HCT116 (cell line): Measurements from ENCODE around the gene PIP4P1. TPM values are rescaled to one million over a fixed set of nuclear protein-coding genes. Genes with fewer than 3 reads are reported as not detected.

Experiments used
- ATAC-seq: fragments of 200-7000 bp; cut with Tn5 transposase; 2 replicates; pipeline ENCODE4 v1.9.1; 2020; ENCODE audit warnings: mild to moderate bottlenecking, moderate library complexity
- BruUV-seq: library from RNA; stranded (reverse); fragments of 400-500 nt; replicated peaks from 2 replicates; lab custom pipeline; 2021; lab: Mats Ljungman, UMichigan
- CTCF ChIA-PET: fragments of 300-600 bp; sonication (Branson Sonifier 250); formaldehyde crosslinking; loops from one replicate; lab custom pipeline; 2021; ENCODE audit warnings: antibody characterized with exemption; lab: Charles Lee
- POLR2A ChIA-PET: fragments of 300-600, 350-600 bp; sonication (Branson Sonifier 250); formaldehyde crosslinking; loops from one replicate; lab custom pipeline; 2021; ENCODE audit warnings: antibody characterized with exemption; lab: Charles Lee
- RAD21 ChIA-PET, 2 experiments: fragments of 300-600 bp; sonication (Branson Sonifier 250); formaldehyde crosslinking; loops; one replicate each; lab custom pipeline; 2023; ENCODE audit warnings: low total read pairs in 2 of 2; ENCODE audit not compliant: uncharacterized antibody in 2 of 2, unreplicated experiment in 2 of 2, low non-redundant PET in 1 of 2; lab: Charles Lee
- DNase-seq: peaks from one replicate; pipeline ENCODE4 v3.0.0-alpha.2; 2010; ENCODE audit warnings: low read depth, low spot score
- H2AFZ ChIP-seq: fragments of 200-600 bp; shearing (Covaris generic), sonication (generic); 2 replicates; pipeline ENCODE4 v1.6.1; 2017; ENCODE audit warnings: low read depth, mixed run types, mixed read lengths, antibody characterized with exemption, low read length; ENCODE audit not compliant: poor library complexity, severe bottlenecking
- H3K27ac ChIP-seq: 2 replicates; pipeline ENCODE4 v1.5.1; 2012; ENCODE audit warnings: low read depth, low read length
- H3K27me3 ChIP-seq: fragments of 200-600 bp; sonication (generic); 2 replicates; pipeline ENCODE4 v1.6.1; 2016; ENCODE audit warnings: mixed run types, low read length, mixed read lengths; ENCODE audit not compliant: insufficient read depth
- H3K36me3 ChIP-seq, 2 experiments: fragments of 200-500 bp in 1 of 2; fragments of 200-600 bp in 1 of 2; sonication (Bioruptor generic) in 1 of 2; sonication (generic) in 1 of 2; 2 replicates each; pipeline versions ENCODE4 v1.5.1 to v1.6.1; 2014 to 2016; ENCODE audit warnings: low read length in 2 of 2, inconsistent platforms in 1 of 2, mixed read lengths in 1 of 2, mixed run types in 1 of 2; ENCODE audit not compliant: insufficient read depth in 2 of 2, control insufficient read depth in 1 of 2
- H3K4me1 ChIP-seq, 2 experiments: fragments of 200-600 bp in 1 of 2; sonication (generic) in 1 of 2; 2 replicates each; pipeline versions ENCODE4 v1.5.1 to v1.6.1; 2012 to 2017; ENCODE audit warnings: low read length in 2 of 2, inconsistent platforms in 1 of 2, mild to moderate bottlenecking in 1 of 2, mixed read lengths in 1 of 2, mixed run types in 1 of 2, moderate library complexity in 1 of 2; ENCODE audit not compliant: insufficient read depth in 2 of 2, control insufficient read depth in 1 of 2
- H3K4me2 ChIP-seq: fragments of 200-600 bp; sonication (generic); 2 replicates; pipeline ENCODE4 v1.6.1; 2017; ENCODE audit warnings: mixed run types, low read length, mixed read lengths
- H3K4me3 ChIP-seq, 2 experiments: fragments of 200-600 bp in 1 of 2; sonication (generic) in 1 of 2; replicated peaks in 1 of 2; 2 replicates each; pipeline ENCODE4 v1.5.1; 2011 to 2016; ENCODE audit warnings: low read length in 2 of 2, control low read depth in 1 of 2, low read depth in 1 of 2, mild to moderate bottlenecking in 1 of 2, mixed read lengths in 1 of 2, mixed run types in 1 of 2
- H3K79me2 ChIP-seq: fragments of 200-600 bp; sonication (generic); 2 replicates; pipeline ENCODE4 v1.6.1; 2017; ENCODE audit warnings: mild to moderate bottlenecking, mixed run types, low read length, moderate library complexity, mixed read lengths; ENCODE audit not compliant: insufficient read depth
- H3K9ac ChIP-seq: fragments of 200-600 bp; sonication (generic); 2 replicates; pipeline ENCODE4 v1.6.1; 2016; ENCODE audit warnings: low read length, mixed read lengths
- H3K9me2 ChIP-seq: fragments of 200-600 bp; sonication (generic), shearing (Covaris generic); 2 replicates; pipeline ENCODE4 v1.6.1; 2017; ENCODE audit warnings: mixed run types, mild to moderate bottlenecking, moderate library complexity; ENCODE audit not compliant: insufficient read depth
- H3K9me3 ChIP-seq, 2 experiments: fragments of 200-500 bp in 1 of 2; fragments of 200-600 bp in 1 of 2; sonication (Bioruptor generic) in 1 of 2; sonication (generic) in 1 of 2; 2 replicates each; pipeline ENCODE4 v1.6.1; 2014 to 2017; ENCODE audit warnings: low read length in 2 of 2, mixed read lengths in 2 of 2, inconsistent platforms in 1 of 2, low read depth in 1 of 2, mild to moderate bottlenecking in 1 of 2, mixed run types in 1 of 2, moderate library complexity in 1 of 2; ENCODE audit not compliant: control insufficient read depth in 1 of 2, insufficient read depth in 1 of 2
- H4K20me1 ChIP-seq: fragments of 200-600 bp; sonication (generic), shearing (Covaris generic); 2 replicates; pipeline ENCODE4 v1.6.1; 2017; ENCODE audit warnings: mixed run types, mild to moderate bottlenecking, moderate library complexity; ENCODE audit not compliant: insufficient read depth
- FOSL1 ChIP-seq: IDR thresholded peaks from 2 replicates; pipeline ENCODE4 v1.6.1; 2012; ENCODE audit warnings: low read depth
- MAX ChIP-seq: IDR thresholded peaks from 2 replicates; pipeline ENCODE4 v1.6.1; 2012
- POLR2A ChIP-seq: IDR thresholded peaks from 2 replicates; pipeline ENCODE4 v1.7.0; 2011; ENCODE audit warnings: borderline replicate concordance; ENCODE audit not compliant: insufficient read depth, insufficient read length; ENCODE audit errors: extremely low read depth
- POLR2AphosphoS5 ChIP-seq: IDR thresholded peaks from 2 replicates; pipeline ENCODE4 v1.6.1; 2011; ENCODE audit warnings: mild to moderate bottlenecking, low read depth, low read length, moderate library complexity
- RAD21 ChIP-seq: IDR thresholded peaks from 2 replicates; pipeline ENCODE4 v1.6.1; 2012; ENCODE audit warnings: low read depth, mild to moderate bottlenecking
- SIN3A ChIP-seq: IDR thresholded peaks from 2 replicates; pipeline ENCODE4 v1.6.1; 2012; ENCODE audit warnings: low read depth
- SP1 ChIP-seq: IDR thresholded peaks from 2 replicates; pipeline ENCODE4 v1.6.1; 2012; ENCODE audit warnings: low read depth
- ZBTB33 ChIP-seq: IDR thresholded peaks from 2 replicates; pipeline ENCODE4 v1.6.1; 2011; ENCODE audit warnings: mild to moderate bottlenecking, low read length, moderate library complexity; ENCODE audit not compliant: insufficient replicate concordance; ENCODE audit errors: extremely low read depth
- ZFX ChIP-seq: fragments of 450-650 bp; IDR thresholded peaks from 2 replicates; pipeline ENCODE4 v1.6.1; 2017
- intact Hi-C: fragments of 100-400 bp; cut with micrococcal nuclease; formaldehyde crosslinking; loops from 2 replicates; pipeline ENCODE4 v1.10.0; 2022
- total RNA-seq: library from RNA; stranded (reverse); gene quantifications from one replicate; pipeline ENCODE4 v1.2.1, GENCODE V29; 2021; ENCODE audit not compliant: unreplicated experiment

Gene PIP4P1
- total RNA-seq, 1 experiment from 2014 or later, result 35.4 TPM

- H3K36me3 ChIP-seq, result peaks cover 7 to 20% of the 10 kb centered on the region in 2 experiments
- POLR2A ChIA-PET, result interaction anchor here (1.1 to 2.4 kb wide), 7 partner anchors 13 to 179 kb away, joined by 3 to 18 read pairs (median 6); partner anchors contain the start of genes APEX1 and TEP1
Measured at GRCh38 chr14:20468764-20469241, 7.6 kb upstream of the PIP4P1 start.

More at GRCh38 chr14:20468764-20469241, 7.6 kb upstream of the PIP4P1 start:
- ChIA-PET RAD21 (no interaction called here), CTCF (no interaction called here)
- peak overlapping the region; percentile 93 for H3K4me2 ChIP-seq
- H3K9me2 ChIP-seq, result no peaks in the 10 kb centered on the region
- H3K4me3 ChIP-seq, result peak overlapping the region; percentile 80 to 96
- H3K27me3 ChIP-seq, result no peaks in the 10 kb centered on the region
- intact Hi-C loops, result loop anchor here (5.0 kb wide), 2 partner anchors 138 to 213 kb away; partner anchors contain the start of gene RNASE4
- peak overlapping the region; percentile 86 for H3K27ac ChIP-seq
- peak overlapping the region; percentile 97 for H3K9ac ChIP-seq
- H3K9me3 ChIP-seq, result no peaks in the 10 kb centered on the region
- peaks cover 45% of the 10 kb centered on the region for H3K79me2 ChIP-seq
- H3K4me1 ChIP-seq, result peaks cover 10 to 15% of the 10 kb centered on the region in 2 experiments; a peak in 3 of 4 replicates
- TF ChIP-seq ZBTB33 (no peak), POLR2A (no peak), SIN3A (no peak), RAD21 (no peak), POLR2AphosphoS5 (no peak), ZFX (no peak), MAX (no peak), FOSL1 (no peak), SP1 (no peak)
- no peak for DNase-seq
- H2AFZ ChIP-seq, result peak overlapping the region; percentile 96
- BruUV-seq, result no TSS peak
- H4K20me1 ChIP-seq, result no peaks in the 10 kb centered on the region
- ATAC-seq, result peak; percentile 6
